Suprapubic skin (tissue), 3 donors: ENCODE measurements around the gene DSCAML1.

Experiments
- EP300 ChIP-seq: sonication (generic); formaldehyde crosslinking; IDR thresholded peaks from one replicate; pipeline ENCODE4 v1.6.1; 2017; ENCODE audit warnings: antibody characterized with exemption
- TF ChIP-seq, protein P1 (sequence below), 2 donors: fragments of 200-600 bp in 1 of 2; fragments of 450-650 bp in 1 of 2; sonication (generic) in 1 of 2; IDR thresholded peaks; one replicate each; pipeline ENCODE4 v1.5.1; 2016 to 2019; ENCODE audit warnings: antibody characterized with exemption in 2 of 2, mild to moderate bottlenecking in 1 of 2, moderate library complexity in 1 of 2

DNA sequence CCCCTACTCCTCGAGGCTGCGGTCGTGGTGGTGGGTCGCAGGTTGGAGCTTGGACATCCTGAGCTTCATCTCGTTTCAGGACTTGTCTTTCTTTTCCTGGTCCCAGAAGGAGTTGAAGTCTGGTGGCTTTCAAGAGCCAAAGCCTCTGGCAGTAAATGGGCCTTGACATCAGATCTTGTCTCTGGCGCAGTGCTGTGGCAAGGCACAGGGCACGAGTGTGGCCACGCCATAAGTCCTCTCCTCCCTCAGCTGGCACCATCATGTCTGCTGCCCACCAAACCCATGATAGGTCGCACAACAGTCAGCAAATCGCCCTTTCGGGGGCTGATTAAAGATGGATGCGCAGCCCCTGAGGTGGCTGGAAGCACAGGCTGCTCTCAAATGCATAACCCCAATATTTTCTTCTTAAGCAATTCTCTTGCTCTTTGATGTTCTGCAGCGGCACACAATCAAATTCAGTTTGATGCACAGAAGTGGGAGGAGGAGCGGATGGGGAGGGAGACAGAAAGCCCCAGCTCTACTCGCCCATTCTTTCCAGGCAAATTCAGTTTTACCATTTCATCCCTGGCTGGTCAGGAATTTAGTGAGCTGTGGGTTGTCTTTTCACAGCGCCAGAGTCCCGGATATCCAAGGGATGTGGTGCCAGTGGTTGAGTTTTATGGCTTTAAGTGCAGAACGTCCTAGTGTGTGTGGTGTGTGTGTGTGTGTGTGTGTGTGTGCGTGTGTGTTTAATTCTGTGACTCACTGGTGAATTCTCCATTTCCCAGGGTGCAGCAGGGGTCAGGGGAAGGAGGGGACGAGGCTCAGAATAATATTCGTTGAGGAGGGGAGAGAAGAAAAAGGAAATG is 162.0 kb downstream of the DSCAML1 start:
- TF ChIP-seq, protein P1, sequence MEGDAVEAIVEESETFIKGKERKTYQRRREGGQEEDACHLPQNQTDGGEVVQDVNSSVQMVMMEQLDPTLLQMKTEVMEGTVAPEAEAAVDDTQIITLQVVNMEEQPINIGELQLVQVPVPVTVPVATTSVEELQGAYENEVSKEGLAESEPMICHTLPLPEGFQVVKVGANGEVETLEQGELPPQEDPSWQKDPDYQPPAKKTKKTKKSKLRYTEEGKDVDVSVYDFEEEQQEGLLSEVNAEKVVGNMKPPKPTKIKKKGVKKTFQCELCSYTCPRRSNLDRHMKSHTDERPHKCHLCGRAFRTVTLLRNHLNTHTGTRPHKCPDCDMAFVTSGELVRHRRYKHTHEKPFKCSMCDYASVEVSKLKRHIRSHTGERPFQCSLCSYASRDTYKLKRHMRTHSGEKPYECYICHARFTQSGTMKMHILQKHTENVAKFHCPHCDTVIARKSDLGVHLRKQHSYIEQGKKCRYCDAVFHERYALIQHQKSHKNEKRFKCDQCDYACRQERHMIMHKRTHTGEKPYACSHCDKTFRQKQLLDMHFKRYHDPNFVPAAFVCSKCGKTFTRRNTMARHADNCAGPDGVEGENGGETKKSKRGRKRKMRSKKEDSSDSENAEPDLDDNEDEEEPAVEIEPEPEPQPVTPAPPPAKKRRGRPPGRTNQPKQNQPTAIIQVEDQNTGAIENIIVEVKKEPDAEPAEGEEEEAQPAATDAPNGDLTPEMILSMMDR (IDR thresholded peaks at IDR 0.05), result no peak
- TF ChIP-seq EP300, result no peak
